ENCODE measurements around the gene SNRNP70.
"Not testable (repeated sequence)": the region's sequence is repeated elsewhere in the genome, so short reads cannot be mapped to it uniquely, and the experiment has no call there.

- not testable (repeated sequence) for TF ChIP-seq CSDC2 (CRISPR knock-in tag; IDR thresholded peaks at IDR 0.05); SNAI2 (CRISPR knock-in tag; IDR thresholded peaks at IDR 0.05); PPARA (CRISPR knock-in tag; IDR thresholded peaks at IDR 0.05; ENCODE audit: borderline replicate concordance); TSHZ2 (CRISPR knock-in tag; IDR thresholded peaks at IDR 0.05); OSR1 (CRISPR knock-in tag; IDR thresholded peaks at IDR 0.05); ZFP30 (CRISPR knock-in tag; IDR thresholded peaks at IDR 0.05); RARB (CRISPR knock-in tag; IDR thresholded peaks at IDR 0.05); PATZ1 (CRISPR knock-in tag; IDR thresholded peaks at IDR 0.05; ENCODE audit: borderline replicate concordance)
Measured at GRCh38 chr19:49043548-49043947, 41.7 kb upstream of the SNRNP70 start, which contains the start of gene CGB5.

Measured in SK-N-SH treated with all-trans-retinoic acid at 6 μM for 48 hours (cell line).